IPS-18c (cell line): ENCODE measurements around the gene USP32.

Experiments
- H3K4me3 ChIP-seq: 2 replicates; pipeline ENCODE4 v1.7.0; 2013; ENCODE audit warnings: low read depth, mild to moderate bottlenecking, low read length, moderate library complexity; ENCODE audit not compliant: insufficient read depth
- H3K9me3 ChIP-seq: one replicate; pipeline ENCODE4 v1.6.1; 2013; ENCODE audit warnings: mild to moderate bottlenecking, low read length, moderate library complexity; ENCODE audit not compliant: control insufficient read depth, insufficient read depth

The USP32 gene

DNA sequence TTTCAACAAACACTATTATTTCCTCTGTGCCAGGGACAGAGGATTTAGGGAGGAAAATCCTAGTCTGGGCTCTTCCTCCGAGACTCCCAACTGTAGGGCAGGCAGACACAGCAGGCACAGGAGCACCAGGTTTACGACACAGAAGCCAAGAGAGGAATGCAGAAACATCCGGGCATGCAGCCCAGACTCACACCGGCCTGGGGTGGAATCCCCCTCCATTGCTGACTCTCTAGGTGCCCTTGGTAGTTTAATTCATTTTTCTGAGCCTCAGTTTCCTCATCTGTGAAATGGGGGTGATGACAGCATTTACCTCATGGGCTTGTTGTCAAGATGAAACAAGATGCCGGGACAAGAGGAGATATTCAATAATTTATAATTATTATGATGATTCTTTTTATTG, 227.2 kb downstream of the USP32 start:
- H3K4me3 ChIP-seq, result no peak overlapping the region
- no peaks in the 10 kb centered on the region for H3K9me3 ChIP-seq

DNA sequence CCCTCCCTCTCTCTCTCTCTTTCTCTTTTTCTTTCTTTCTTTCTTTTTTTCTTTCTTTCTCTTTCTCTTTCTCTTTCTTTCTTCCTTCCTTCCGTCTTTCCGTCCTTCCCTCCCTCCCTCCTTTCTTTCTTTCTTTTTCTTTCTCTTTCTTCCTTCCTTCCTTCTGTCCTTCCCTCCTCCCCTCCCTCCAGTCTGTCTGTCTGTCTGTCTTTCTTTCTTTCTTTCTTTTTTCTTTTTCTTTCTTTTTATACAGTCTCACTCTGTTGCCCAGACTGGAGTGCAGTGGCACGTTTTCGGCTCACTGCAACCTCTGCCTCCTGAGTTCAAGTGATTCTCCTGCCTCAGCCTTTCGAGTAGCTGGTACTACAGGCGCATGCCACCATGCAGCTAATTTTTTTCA, 227.8 kb downstream of the USP32 start:
- no peaks in the 10 kb centered on the region for H3K9me3 ChIP-seq
- H3K4me3 ChIP-seq, result no peak overlapping the region

GRCh38 chr17:60163108-60163784, 228.7 kb downstream of the USP32 start:
- H3K9me3 ChIP-seq, result no peaks in the 10 kb centered on the region
- H3K4me3 ChIP-seq, result no peak overlapping the region

GRCh38 chr17:60161598-60162330, 230.2 kb downstream of the USP32 start:
- H3K4me3 ChIP-seq, result no peak overlapping the region

GRCh38 chr17:60160829-60161501, 231.0 kb downstream of the USP32 start:
- Histone ChIP-seq H3K9me3 (no peaks in the 10 kb centered on the region), H3K4me3 (no peak overlapping the region)

More at GRCh38 chr17:60161598-60162330, 230.2 kb downstream of the USP32 start:
- H3K9me3 ChIP-seq, result no peaks in the 10 kb centered on the region

GRCh38 chr17:60159479-60159866, 232.5 kb downstream of the USP32 start:
- H3K4me3 ChIP-seq, result no peak overlapping the region
- H3K9me3 ChIP-seq, result no peaks in the 10 kb centered on the region

- H3K9me3 ChIP-seq, result no peaks in the 10 kb centered on the region
- no peak overlapping the region for H3K4me3 ChIP-seq
These were observed 233.0 kb downstream of the USP32 start for GRCh38 chr17:60158751-60159478.

- no peak overlapping the region for H3K4me3 ChIP-seq
- H3K9me3 ChIP-seq, result no peaks in the 10 kb centered on the region
These were observed 234.4 kb downstream of the USP32 start for GRCh38 chr17:60157487-60158040.

DNA sequence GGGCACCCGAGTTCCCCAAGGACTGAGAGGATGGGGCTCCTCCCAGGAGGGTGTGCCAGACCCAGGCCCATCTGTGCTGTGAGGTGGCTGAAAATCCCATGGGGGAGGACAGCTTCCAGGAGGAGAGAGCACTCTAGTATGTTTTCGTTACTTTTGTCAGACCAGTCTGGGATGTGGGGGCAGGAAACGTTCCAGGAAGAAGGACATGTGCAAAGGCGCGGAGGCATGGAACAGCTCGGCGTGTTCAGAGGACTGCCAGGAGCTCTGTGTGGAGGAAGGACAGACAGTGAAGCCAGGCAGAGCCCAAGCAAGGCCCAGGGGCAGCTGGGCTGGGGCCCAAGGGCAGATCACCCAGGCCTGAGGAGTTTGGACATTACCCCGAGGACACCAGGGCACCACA, 235.2 kb downstream of the USP32 start:
- Histone ChIP-seq H3K9me3 (no peaks in the 10 kb centered on the region), H3K4me3 (no peak overlapping the region)

- H3K4me3 ChIP-seq, result no peak overlapping the region
These were observed 236.1 kb downstream of the USP32 start for GRCh38 chr17:60155815-60156214.

DNA sequence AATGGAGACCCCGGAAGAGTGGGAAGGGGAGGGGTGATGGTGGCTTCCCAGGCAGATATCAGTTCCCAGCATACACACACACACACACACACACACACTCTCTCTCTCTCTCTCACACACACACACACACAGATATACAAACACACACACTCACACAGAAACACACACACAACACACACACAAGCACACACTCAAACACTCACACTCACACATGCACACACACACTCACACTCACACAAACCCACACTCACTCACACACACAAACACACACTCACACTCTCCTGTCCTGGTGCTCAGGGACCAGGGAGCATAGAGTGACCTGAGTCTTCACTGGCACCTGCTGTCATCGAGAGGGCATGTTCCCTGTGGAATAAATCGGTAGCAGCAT, 236.5 kb downstream of the USP32 start:
- H3K4me3 ChIP-seq, result no peak overlapping the region

More at GRCh38 chr17:60155815-60156214, 236.1 kb downstream of the USP32 start:
- H3K9me3 ChIP-seq, result no peaks in the 10 kb centered on the region

DNA sequence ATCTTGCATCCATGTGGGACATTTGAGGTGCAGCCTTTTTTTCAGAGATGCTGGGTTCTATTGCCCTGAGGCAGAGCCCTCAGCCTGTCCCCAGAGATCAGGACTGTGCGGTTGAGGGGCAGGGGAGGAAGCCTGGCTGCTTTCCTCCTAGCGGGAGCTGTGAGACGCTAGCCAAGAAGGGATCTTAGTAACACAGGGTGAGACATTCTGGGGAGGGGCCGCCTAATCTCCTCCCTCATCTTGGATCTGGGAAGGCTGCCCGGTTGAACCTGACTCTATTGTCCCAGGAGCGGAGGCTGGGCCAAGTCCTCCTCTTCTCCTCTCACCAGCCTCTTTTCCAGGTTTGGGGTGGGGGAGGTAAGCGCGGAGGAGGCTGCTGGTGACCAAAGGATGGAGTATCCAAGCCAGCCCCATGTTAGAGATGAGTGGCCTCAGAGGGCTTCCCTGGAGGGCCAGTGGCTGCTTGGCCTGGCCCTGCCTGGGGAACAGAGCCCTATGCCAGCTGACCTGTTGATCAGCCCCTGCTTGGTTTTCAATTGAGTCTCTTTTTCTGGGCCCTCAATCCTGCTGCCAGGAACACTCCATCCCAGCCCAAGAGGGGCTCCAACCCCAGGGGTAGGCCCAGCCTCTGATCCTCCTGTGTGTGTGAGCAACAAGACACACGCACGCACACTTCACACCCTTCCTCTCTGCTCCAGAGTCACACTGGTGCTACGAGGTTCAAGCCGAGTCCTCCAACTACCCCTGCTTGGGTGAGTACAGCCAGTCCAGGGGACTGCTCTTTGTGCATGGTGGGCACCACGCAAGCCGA, 237.1 kb downstream of the USP32 start:
- H3K9me3 ChIP-seq, result peaks cover 2% of the 10 kb centered on the region

More for the DNA sequence above, 236.5 kb downstream of the USP32 start:
- peaks cover 2% of the 10 kb centered on the region for H3K9me3 ChIP-seq

GRCh38 chr17:60153606-60154390, 238.1 kb downstream of the USP32 start:
- H3K9me3 ChIP-seq, result peaks cover 2% of the 10 kb centered on the region

More for the DNA sequence above, 237.1 kb downstream of the USP32 start:
- no peak overlapping the region for H3K4me3 ChIP-seq

DNA sequence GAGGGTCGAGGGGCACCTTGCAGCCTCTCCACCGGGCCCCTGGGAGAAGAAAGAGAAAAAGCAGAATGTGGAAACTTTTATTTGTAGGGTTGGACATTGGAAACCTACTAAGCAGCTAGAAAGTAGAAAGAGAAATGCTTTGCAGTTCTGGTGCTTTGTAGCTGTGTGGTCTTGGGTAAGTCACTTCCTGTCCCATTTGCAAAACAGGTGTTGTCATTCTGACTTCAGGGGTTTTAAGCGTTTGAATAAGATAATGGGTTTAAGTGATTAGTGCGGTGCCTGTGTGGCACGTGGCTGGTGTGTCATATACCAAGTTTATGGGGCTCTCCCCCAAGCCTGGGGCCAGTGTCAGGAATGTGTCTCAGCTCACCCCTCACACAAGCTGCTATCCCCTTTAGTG, 240.6 kb downstream of the USP32 start:
- peaks cover 2% of the 10 kb centered on the region for H3K9me3 ChIP-seq
- no peak overlapping the region for H3K4me3 ChIP-seq

More at GRCh38 chr17:60153606-60154390, 238.1 kb downstream of the USP32 start:
- no peak overlapping the region for H3K4me3 ChIP-seq

DNA sequence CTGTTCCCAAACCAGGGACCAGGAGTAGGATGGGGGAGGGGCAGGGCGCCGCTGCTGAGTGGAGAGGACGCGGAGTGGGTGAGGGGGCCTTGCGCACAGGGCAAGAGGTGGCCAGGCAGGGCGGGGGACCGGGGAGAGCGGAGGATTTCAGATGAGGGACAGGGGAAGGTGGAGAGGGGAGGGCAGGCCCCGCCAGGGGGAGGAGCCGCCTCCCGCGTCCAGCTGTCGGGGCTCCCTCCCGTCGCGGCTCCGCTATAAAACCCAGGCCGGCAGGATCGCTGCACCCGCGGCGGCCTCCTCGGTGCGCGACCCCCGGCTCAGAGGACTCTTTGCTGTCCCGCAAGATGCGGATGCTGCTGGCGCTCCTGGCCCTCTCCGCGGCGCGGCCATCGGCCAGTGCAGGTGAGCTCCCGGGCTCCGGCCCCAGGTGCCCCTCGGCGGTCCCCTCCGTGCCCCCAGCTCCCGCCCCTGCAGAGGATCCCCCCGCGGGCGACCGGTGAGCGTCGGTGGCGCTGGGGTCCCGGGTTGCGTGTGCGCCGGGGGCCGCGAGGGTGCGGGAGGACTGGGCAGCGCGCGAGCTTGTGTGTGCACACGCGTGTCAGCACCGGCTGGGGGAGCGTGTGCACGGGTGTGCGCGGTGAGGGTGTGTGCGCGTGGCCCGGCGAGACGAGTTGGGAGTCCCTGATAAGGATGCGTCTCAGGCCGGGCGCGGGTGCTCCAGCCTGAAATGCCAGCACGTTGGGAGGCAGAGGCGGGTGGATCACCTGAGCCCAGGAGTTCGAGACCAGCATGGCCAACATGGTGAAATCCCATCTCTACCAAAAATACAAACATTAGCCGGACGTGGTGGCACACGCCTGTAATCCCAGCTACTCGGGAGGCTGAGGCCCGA, 242.0 kb downstream of the USP32 start, which contains the start of gene CA4:
Gene CA4, plus strand, starts transcription at position 283 of the 892 bp plus-strand sequence. Its CDS starts 62 bp downstream, at position 345.
- Histone ChIP-seq H3K9me3 (peaks cover 2% of the 10 kb centered on the region), H3K4me3 (peak within 1 kb of the TSS; percentile 50)
